Gastrocnemius medialis (tissue), 4 donors: ENCODE data around the gene MED12L. TPM values are rescaled to one million over a fixed set of nuclear protein-coding genes. Genes with fewer than 3 reads are reported as not detected.

ENCODE experiments used
- ATAC-seq, 2 donors: fragments of 150-250 bp; one replicate each; pipeline ENCODE4 v1.9.1; 2016
- DNase-seq, 2 donors: peaks; one replicate each; pipeline ENCODE4 v3.0.0-alpha.2; 2019
- H3K27ac ChIP-seq, 4 donors: fragments of 200-600 bp; sonication (generic); 1 replicate in 1 of 4; 2 replicates in 3 of 4; pipeline ENCODE4 v1.5.1; 2016 to 2018; ENCODE audit warnings: mild to moderate bottlenecking in 2 of 4, moderate library complexity in 1 of 4
- H3K27me3 ChIP-seq, 3 donors: fragments of 200-600 bp; sonication (generic) in 2 of 3; 1 replicate in 1 of 3; 2 replicates in 2 of 3; pipeline versions ENCODE4 v1.5.1 to v1.6.0; 2016 to 2019; ENCODE audit warnings: mild to moderate bottlenecking in 1 of 3, moderate library complexity in 1 of 3
- H3K36me3 ChIP-seq, 2 donors: fragments of 200-600 bp; sonication (generic) in 1 of 2; one replicate each; pipeline ENCODE4 v1.5.1; 2017 to 2018
- H3K4me1 ChIP-seq, 2 donors: fragments of 200-600 bp; sonication (generic) in 1 of 2; one replicate each; pipeline ENCODE4 v1.5.1; 2016 to 2017; ENCODE audit warnings: mild to moderate bottlenecking in 2 of 2
- H3K4me3 ChIP-seq, 4 donors: fragments of 200-600 bp; sonication (generic) in 3 of 4; 1 replicate in 1 of 4; 2 replicates in 3 of 4; pipeline ENCODE4 v1.5.1; 2016 to 2019; ENCODE audit warnings: mild to moderate bottlenecking in 2 of 4
- H3K9me3 ChIP-seq, 3 donors: fragments of 200-600 bp; sonication (generic) in 2 of 3; 1 replicate in 1 of 3; 2 replicates in 2 of 3; pipeline ENCODE4 v1.5.1; 2016 to 2019
- CTCF ChIP-seq, 5 experiments: fragments of 450-650 bp in 3 of 5; fragments of 200-600 bp in 2 of 5; sonication (generic) in 2 of 5; IDR thresholded peaks in 4 of 5; conservative IDR thresholded peaks in 1 of 5; 1 replicate in 4 of 5; 2 replicates in 1 of 5; pipeline ENCODE4 v1.5.1; 2016 to 2019; ENCODE audit warnings: antibody characterized with exemption in 5 of 5, mild to moderate bottlenecking in 3 of 5, moderate library complexity in 3 of 5
- POLR2A ChIP-seq, 2 donors: fragments of 450-650 bp; IDR thresholded peaks; one replicate each; pipeline ENCODE4 v1.6.1; 2017; ENCODE audit warnings: antibody characterized with exemption in 2 of 2, mild to moderate bottlenecking in 2 of 2, moderate library complexity in 2 of 2
- in situ Hi-C, 4 donors: fragments of 200-750 bp; cut with MboI; loops; one replicate each; pipeline versions ENCODE4 v1.15.0 to v1.8.0; 2017; ENCODE audit warnings: low sequenced_read_pairs in 4 of 4
- intact Hi-C: fragments of 100-400 bp; cut with DNase I; formaldehyde crosslinking; loops from one replicate; pipeline ENCODE4 v1.15.1; 2023; ENCODE audit warnings: low total_unique reads
- total RNA-seq, 4 donors: library from RNA; depleted of rRNA; stranded (reverse); fragments of >200 nt; gene quantifications; one replicate each; pipeline versions ENCODE4 v1.1.0 to v1.2.3, GENCODE V29; 2016

MED12L gene
- total RNA-seq, 4 donors from 2014 or later, result 0.05 to 1.2 (median 0.10) TPM

GRCh38 chr3:151297429-151297828, 212.0 kb downstream of the MED12L start:
- no peak overlapping the region for H3K4me3 ChIP-seq
- no peaks in the 10 kb centered on the region for H3K36me3 ChIP-seq
- in situ Hi-C loops (no loop called here), intact Hi-C loops (no loop called here)
- TF ChIP-seq POLR2A (IDR thresholded peaks at IDR 0.05) (no peak), CTCF (IDR thresholded peaks at IDR 0.05 in 4 of 5, conservative IDR thresholded peaks at IDR 0.05 in 1 of 5) (no peak)
- H3K9me3 ChIP-seq, result no peaks in the 10 kb centered on the region
- no peak for ATAC-seq
- no peaks in the 10 kb centered on the region for H3K27me3 ChIP-seq
- no peaks in the 10 kb centered on the region for H3K4me1 ChIP-seq
- H3K27ac ChIP-seq, result no peak overlapping the region
- DNase-seq, result no peak

GRCh38 chr3:151299006-151299405, 213.5 kb downstream of the MED12L start:
- no peaks in the 10 kb centered on the region for H3K27me3 ChIP-seq
- in situ Hi-C loops, result no loop called here
- DNase-seq (no peak), ATAC-seq (no peak)
- H3K4me3 ChIP-seq, result no peak overlapping the region
- TF ChIP-seq POLR2A (IDR thresholded peaks at IDR 0.05) (no peak), CTCF (IDR thresholded peaks at IDR 0.05 in 4 of 5, conservative IDR thresholded peaks at IDR 0.05 in 1 of 5) (no peak)
- intact Hi-C loops, result no loop called here
- H3K27ac ChIP-seq, result no peak overlapping the region
- no peaks in the 10 kb centered on the region for H3K4me1 ChIP-seq
- H3K9me3 ChIP-seq, result no peaks in the 10 kb centered on the region
- H3K36me3 ChIP-seq, result no peaks in the 10 kb centered on the region

GRCh38 chr3:151300539-151300938, 215.1 kb downstream of the MED12L start:
- H3K36me3 ChIP-seq, result no peaks in the 10 kb centered on the region
- DNase-seq (no peak), ATAC-seq (no peak)
- TF ChIP-seq POLR2A (IDR thresholded peaks at IDR 0.05) (no peak), CTCF (IDR thresholded peaks at IDR 0.05 in 4 of 5, conservative IDR thresholded peaks at IDR 0.05 in 1 of 5) (no peak)
- no peak overlapping the region for H3K27ac ChIP-seq
- in situ Hi-C loops (no loop called here), intact Hi-C loops (no loop called here)
- H3K9me3 ChIP-seq, result no peaks in the 10 kb centered on the region
- H3K4me1 ChIP-seq, result no peaks in the 10 kb centered on the region
- H3K4me3 ChIP-seq, result no peak overlapping the region
- H3K27me3 ChIP-seq, result no peaks in the 10 kb centered on the region

- no peak for DNase-seq
- intact Hi-C loops, result no loop called here
- in situ Hi-C loops, result no loop called here
- Histone ChIP-seq H3K4me1 (no peaks in the 10 kb centered on the region), H3K9me3 (no peaks in the 10 kb centered on the region), H3K36me3 (no peaks in the 10 kb centered on the region), H3K27me3 (no peaks in the 10 kb centered on the region), H3K27ac (no peak overlapping the region), H3K4me3 (no peak overlapping the region)
- no peak for ATAC-seq
- no peak for TF ChIP-seq POLR2A (IDR thresholded peaks at IDR 0.05)
- TF ChIP-seq CTCF (IDR thresholded peaks at IDR 0.05 in 4 of 5, conservative IDR thresholded peaks at IDR 0.05 in 1 of 5), result no peak
These were observed 216.3 kb downstream of the MED12L start for GRCh38 chr3:151301787-151302186.

- no peak overlapping the region for H3K27ac ChIP-seq
- H3K4me3 ChIP-seq, result no peak overlapping the region
- H3K27me3 ChIP-seq, result no peaks in the 10 kb centered on the region
- H3K4me1 ChIP-seq, result no peaks in the 10 kb centered on the region
- TF ChIP-seq CTCF (IDR thresholded peaks at IDR 0.05 in 4 of 5, conservative IDR thresholded peaks at IDR 0.05 in 1 of 5) (no peak), POLR2A (IDR thresholded peaks at IDR 0.05) (no peak)
- intact Hi-C loops, result no loop called here
- no peak for DNase-seq
- no peaks in the 10 kb centered on the region for H3K9me3 ChIP-seq
- H3K36me3 ChIP-seq, result no peaks in the 10 kb centered on the region
- in situ Hi-C loops, result no loop called here
- ATAC-seq, result no peak
These were observed 218.3 kb downstream of the MED12L start for GRCh38 chr3:151303751-151304150.
